Caco-2 (cell line): Measurements from ENCODE around the gene SCRG1. TPM values are rescaled to one million over a fixed set of nuclear protein-coding genes. Genes with fewer than 3 reads are reported as not detected.

Experiments used
- BruUV-seq: library from RNA; stranded (reverse); fragments of 400-500 nt; replicated peaks from 2 replicates; lab custom pipeline; 2021; lab: Mats Ljungman, UMichigan
- CTCF ChIA-PET: fragments of 300-600 bp; sonication (Branson Sonifier 250); formaldehyde crosslinking; loops from one replicate; lab custom pipeline; 2022; ENCODE audit warnings: antibody characterized with exemption; lab: Charles Lee
- POLR2A ChIA-PET: fragments of 300-600 bp; sonication (Branson Sonifier 250); formaldehyde crosslinking; loops from one replicate; lab custom pipeline; 2022; ENCODE audit warnings: antibody characterized with exemption; lab: Charles Lee
- DNase-seq, 2 experiments: peaks; one replicate each; pipeline versions ENCODE4 v3.0.0 to v3.0.0-alpha.2; 2020 to 2022
- H3K27me3 ChIP-seq: replicated peaks from 2 replicates; pipeline ENCODE4 v1.6.0; 2011; ENCODE audit warnings: low read length; ENCODE audit not compliant: control insufficient read depth, insufficient read depth
- H3K36me3 ChIP-seq: 2 replicates; pipeline ENCODE4 v1.5.1; 2011; ENCODE audit warnings: low read length; ENCODE audit not compliant: control insufficient read depth, insufficient read depth
- H3K4me1 ChIP-seq: fragments of 250-450 bp; sonication (Bioruptor Pico); 2 replicates; pipeline ENCODE4 v1.5.1; 2020; ENCODE audit warnings: mild to moderate bottlenecking
- H3K4me3 ChIP-seq: 2 replicates; pipeline ENCODE4 v1.5.1; 2011; ENCODE audit warnings: low read depth, mild to moderate bottlenecking, control low read depth, low read length
- H3K9me3 ChIP-seq: fragments of 250-450 bp; sonication (Bioruptor Pico); 2 replicates; pipeline ENCODE4 v1.5.1; 2020; ENCODE audit warnings: mild to moderate bottlenecking, moderate library complexity
- H3K27ac Mint-ChIP-seq: one replicate; pipeline ENCODE4 v1.8.0; 2022; ENCODE audit warnings: mixed read lengths; ENCODE audit not compliant: unreplicated experiment
- H3K27me3 Mint-ChIP-seq: one replicate; pipeline ENCODE4 v1.8.0; 2022; ENCODE audit warnings: mixed read lengths; ENCODE audit not compliant: insufficient read depth, unreplicated experiment
- H3K36me3 Mint-ChIP-seq: one replicate; pipeline ENCODE4 v1.8.0; 2022; ENCODE audit warnings: mild to moderate bottlenecking, mixed read lengths; ENCODE audit not compliant: insufficient read depth, unreplicated experiment
- H3K4me1 Mint-ChIP-seq: one replicate; pipeline ENCODE4 v1.8.0; 2022; ENCODE audit warnings: low read depth, mixed read lengths; ENCODE audit not compliant: unreplicated experiment
- H3K4me3 Mint-ChIP-seq: one replicate; pipeline ENCODE4 v1.8.0; 2022; ENCODE audit warnings: mild to moderate bottlenecking, moderate library complexity, mixed read lengths; ENCODE audit not compliant: unreplicated experiment
- H3K9me3 Mint-ChIP-seq: one replicate; pipeline ENCODE4 v1.8.0; 2022; ENCODE audit warnings: mixed read lengths; ENCODE audit not compliant: unreplicated experiment
- CTCF ChIP-seq, 2 experiments: fragments of 200-600 bp in 1 of 2; IDR thresholded peaks; 1 replicate in 1 of 2; 2 replicates in 1 of 2; pipeline versions ENCODE4 v1.5.1 to v1.8.0; 2011 to 2022; ENCODE audit warnings: antibody characterized with exemption in 1 of 2, control low read depth in 1 of 2, inconsistent platforms in 1 of 2, low read depth in 1 of 2, low read length in 1 of 2, mild to moderate bottlenecking in 1 of 2, moderate library complexity in 1 of 2; ENCODE audit not compliant: insufficient read depth in 1 of 2, severe bottlenecking in 1 of 2, unreplicated experiment in 1 of 2
- intact Hi-C: fragments of 100-400 bp; cut with micrococcal nuclease; formaldehyde crosslinking; loops from one replicate; pipeline ENCODE4 v1.10.0; 2022; ENCODE audit not compliant: unreplicated experiment
- total RNA-seq: library from RNA; stranded (reverse); gene quantifications from 2 replicates; pipeline ENCODE4 v1.2.3, GENCODE V29; 2022

Gene SCRG1
- total RNA-seq, 1 experiment from 2014 or later: not detected

- DNase-seq: no peak
- POLR2A ChIA-PET: no interaction called here
- Mint-ChIP-seq H3K27ac (no peak overlapping the region), H3K36me3 (no peaks in the 10 kb centered on the region), H3K4me1 (no peaks in the 10 kb centered on the region), H3K4me3 (no peak overlapping the region), H3K27me3 (no peaks in the 10 kb centered on the region), H3K9me3 (no peaks in the 10 kb centered on the region)
- H3K27me3 ChIP-seq: no peaks in the 10 kb centered on the region
- no peaks in the 10 kb centered on the region for H3K9me3 ChIP-seq
- CTCF ChIA-PET: no interaction called here
- BruUV-seq: no TSS peak
- TF ChIP-seq CTCF (IDR thresholded peaks at IDR 0.05; ENCODE audit: insufficient read depth in 1 of 2, low read depth in 1 of 2, low read length in 1 of 2, severe bottlenecking in 1 of 2, unreplicated experiment in 1 of 2): no peak
- H3K4me1 ChIP-seq: no peaks in the 10 kb centered on the region
- H3K4me3 ChIP-seq: no peak overlapping the region
- intact Hi-C loops: no loop called here
- no peaks in the 10 kb centered on the region for H3K36me3 ChIP-seq
Measured at GRCh38 chr4:173436771-173437265, 37.9 kb upstream of the SCRG1 start.

GRCh38 chr4:173436149-173436579, 37.2 kb upstream of the SCRG1 start:
- Mint-ChIP-seq H3K27ac (no peak overlapping the region), H3K36me3 (no peaks in the 10 kb centered on the region)

GRCh38 chr4:173434231-173434630, 35.3 kb upstream of the SCRG1 start:
- BruUV-seq: no TSS peak
- Histone ChIP-seq H3K4me1 (no peaks in the 10 kb centered on the region), H3K27me3 (no peaks in the 10 kb centered on the region), H3K9me3 (no peaks in the 10 kb centered on the region), H3K4me3 (no peak overlapping the region), H3K36me3 (no peaks in the 10 kb centered on the region)
- POLR2A ChIA-PET: no interaction called here
- H3K36me3 Mint-ChIP-seq: no peaks in the 10 kb centered on the region
- intact Hi-C loops: no loop called here
- no peaks in the 10 kb centered on the region for H3K27me3 Mint-ChIP-seq
- no peaks in the 10 kb centered on the region for H3K9me3 Mint-ChIP-seq
- CTCF ChIA-PET: interaction anchor here (0.9 kb wide), 1 partner anchor 9 kb away, joined by 3 read pairs; no protein-coding TSS in a partner anchor
- DNase-seq: no peak
- no peak for TF ChIP-seq CTCF (IDR thresholded peaks at IDR 0.05; ENCODE audit: insufficient read depth in 1 of 2, low read depth in 1 of 2, low read length in 1 of 2, severe bottlenecking in 1 of 2, unreplicated experiment in 1 of 2)
- no peak overlapping the region for H3K27ac Mint-ChIP-seq
- H3K4me3 Mint-ChIP-seq: no peak overlapping the region
- no peaks in the 10 kb centered on the region for H3K4me1 Mint-ChIP-seq

More at GRCh38 chr4:173436149-173436579, 37.2 kb upstream of the SCRG1 start:
- Mint-ChIP-seq H3K9me3 (no peaks in the 10 kb centered on the region), H3K4me3 (no peak overlapping the region), H3K27me3 (no peaks in the 10 kb centered on the region), H3K4me1 (no peaks in the 10 kb centered on the region)
- no peak for TF ChIP-seq CTCF (IDR thresholded peaks at IDR 0.05; ENCODE audit: insufficient read depth in 1 of 2, low read depth in 1 of 2, low read length in 1 of 2, severe bottlenecking in 1 of 2, unreplicated experiment in 1 of 2)
- H3K36me3 ChIP-seq: no peaks in the 10 kb centered on the region
- no peak for DNase-seq
- CTCF ChIA-PET: no interaction called here
- H3K4me3 ChIP-seq: no peak overlapping the region
- no peaks in the 10 kb centered on the region for H3K27me3 ChIP-seq
- no peaks in the 10 kb centered on the region for H3K9me3 ChIP-seq
- H3K4me1 ChIP-seq: no peaks in the 10 kb centered on the region
- intact Hi-C loops: no loop called here
- BruUV-seq: no TSS peak
- POLR2A ChIA-PET: no interaction called here
